Type B pancreatic cell (in vitro differentiated cells): ENCODE results near the gene PARD3B. TPM values are rescaled to one million over a fixed set of nuclear protein-coding genes. Genes with fewer than 3 reads are reported as not detected.

ENCODE experiments used
- DNase-seq: peaks from one replicate; pipeline ENCODE4 v3.0.0; 2021; ENCODE audit warnings: mixed read lengths; ENCODE audit not compliant: unreplicated experiment; ENCODE audit errors: extremely low spot score
- H3K27ac Mint-ChIP-seq: 2 replicates; pipeline ENCODE4 v1.8.0; 2021; ENCODE audit warnings: mild to moderate bottlenecking, mixed read lengths
- H3K27me3 Mint-ChIP-seq: 2 replicates; pipeline ENCODE4 v1.8.0; 2021; ENCODE audit warnings: mixed read lengths
- H3K36me3 Mint-ChIP-seq: 2 replicates; pipeline ENCODE4 v1.8.0; 2021; ENCODE audit warnings: mixed read lengths
- H3K4me1 Mint-ChIP-seq: one replicate; pipeline ENCODE4 v1.8.0; 2021; ENCODE audit warnings: mixed read lengths; ENCODE audit not compliant: unreplicated experiment
- H3K4me3 Mint-ChIP-seq: 2 replicates; pipeline ENCODE4 v1.8.0; 2021; ENCODE audit warnings: mild to moderate bottlenecking, mixed read lengths
- H3K9me3 Mint-ChIP-seq: 2 replicates; pipeline ENCODE4 v1.8.0; 2021; ENCODE audit warnings: mixed read lengths
- CTCF ChIP-seq: fragments of 200-600 bp; sonication (generic); conservative IDR thresholded peaks from 2 replicates; pipeline ENCODE4 v1.5.0; 2021; ENCODE audit warnings: antibody characterized with exemption, mild to moderate bottlenecking
- total RNA-seq: library from RNA; stranded (reverse); gene quantifications from 2 replicates; pipeline ENCODE4 v1.2.1, GENCODE V29; 2021; ENCODE audit warnings: low replicate concordance

Gene PARD3B
- total RNA-seq, 1 donor from 2014 or later, result 15.9 TPM

DNA sequence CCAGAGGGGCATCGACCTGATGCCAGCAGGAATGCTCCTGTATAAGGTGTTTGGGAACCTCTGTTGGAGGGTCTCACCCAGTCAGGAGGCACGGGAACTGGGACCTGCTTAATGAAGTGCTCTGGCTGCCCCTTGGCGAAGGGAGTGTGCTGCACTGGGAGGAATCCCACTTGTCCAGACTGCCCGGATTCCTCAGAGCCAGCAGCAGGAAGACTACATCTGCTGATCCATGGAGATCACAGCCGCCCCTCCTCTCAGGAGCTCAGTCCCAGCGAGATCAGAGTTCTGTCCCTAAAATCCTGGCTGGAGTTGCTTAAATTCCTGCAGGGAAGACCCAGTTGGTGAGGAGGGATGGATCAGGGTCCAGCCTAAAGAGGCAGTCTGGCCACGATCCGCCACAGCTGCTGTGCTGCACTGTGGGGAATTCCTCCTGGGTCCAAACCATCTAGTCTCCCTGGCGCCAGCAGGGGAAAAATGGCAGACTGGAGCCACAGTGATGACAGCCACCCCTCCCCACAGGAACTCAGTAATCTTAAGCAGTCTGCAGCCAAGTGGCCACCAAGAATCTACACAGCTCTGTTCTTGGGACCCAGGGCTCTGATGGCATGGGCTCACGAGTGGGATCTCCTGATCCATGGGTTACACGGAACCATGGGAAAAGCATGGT, 1060.5 kb downstream of the PARD3B start:
- no peak for DNase-seq
- Mint-ChIP-seq H3K27me3 (no peaks in the 10 kb centered on the region), H3K4me3 (no peak overlapping the region), H3K36me3 (peaks cover 4% of the 10 kb centered on the region), H3K9me3 (peaks cover 15% of the 10 kb centered on the region), H3K27ac (no peak overlapping the region), H3K4me1 (peaks cover 25% of the 10 kb centered on the region)
- no peak for TF ChIP-seq CTCF

GRCh38 chr2:205607146-205607545, 1061.9 kb downstream of the PARD3B start:
- H3K27ac Mint-ChIP-seq, result no peak overlapping the region
- DNase-seq, result no peak
- H3K27me3 Mint-ChIP-seq, result no peaks in the 10 kb centered on the region
- H3K36me3 Mint-ChIP-seq, result peaks cover 4% of the 10 kb centered on the region
- H3K9me3 Mint-ChIP-seq, result peaks cover 15% of the 10 kb centered on the region
- no peak overlapping the region for H3K4me3 Mint-ChIP-seq
- peaks cover 27% of the 10 kb centered on the region for H3K4me1 Mint-ChIP-seq
- no peak for TF ChIP-seq CTCF

GRCh38 chr2:205609113-205609512, 1063.8 kb downstream of the PARD3B start:
- H3K4me3 Mint-ChIP-seq, result no peak overlapping the region
- peaks cover 44% of the 10 kb centered on the region for H3K4me1 Mint-ChIP-seq
- no peak for TF ChIP-seq CTCF
- H3K36me3 Mint-ChIP-seq, result peaks cover 4% of the 10 kb centered on the region
- no peaks in the 10 kb centered on the region for H3K27me3 Mint-ChIP-seq
- H3K9me3 Mint-ChIP-seq, result peaks cover 15% of the 10 kb centered on the region
- no peak overlapping the region for H3K27ac Mint-ChIP-seq
- DNase-seq, result no peak

DNA sequence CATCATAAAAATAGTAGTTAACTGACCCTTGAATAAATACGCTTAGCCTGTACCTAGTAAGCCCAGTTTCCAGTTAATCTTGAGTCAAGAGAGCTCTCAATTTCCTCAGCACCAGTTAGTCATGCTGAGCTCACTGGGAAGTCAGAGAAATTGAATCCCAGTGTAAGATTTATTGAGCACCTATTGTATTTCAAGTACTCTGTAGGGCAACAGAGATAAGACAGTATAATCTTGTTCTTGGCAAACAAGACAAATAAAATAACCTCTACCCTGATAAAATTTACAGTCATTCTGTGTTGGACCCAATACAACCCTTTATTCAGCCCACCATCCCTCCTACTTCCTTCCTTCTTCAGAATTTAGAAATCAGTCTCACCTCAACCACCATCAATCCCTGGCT, 1065.2 kb downstream of the PARD3B start:
- H3K9me3 Mint-ChIP-seq, result peaks cover 5% of the 10 kb centered on the region
- H3K4me1 Mint-ChIP-seq, result peaks cover 45% of the 10 kb centered on the region
- no peak for DNase-seq
- no peaks in the 10 kb centered on the region for H3K27me3 Mint-ChIP-seq
- no peak overlapping the region for H3K27ac Mint-ChIP-seq
- no peak overlapping the region for H3K4me3 Mint-ChIP-seq
- H3K36me3 Mint-ChIP-seq, result peaks cover 4% of the 10 kb centered on the region
- TF ChIP-seq CTCF, result no peak

- no peak for DNase-seq
- Mint-ChIP-seq H3K27me3 (no peaks in the 10 kb centered on the region), H3K36me3 (no peaks in the 10 kb centered on the region), H3K9me3 (no peaks in the 10 kb centered on the region), H3K4me1 (peaks cover 59% of the 10 kb centered on the region), H3K4me3 (peak overlapping the region; percentile 18), H3K27ac (no peak overlapping the region)
- TF ChIP-seq CTCF, result no peak
Measured at GRCh38 chr2:205612636-205613035, 1067.4 kb downstream of the PARD3B start.
